GM23338 (cell line): ENCODE results near the gene PRMT1. TPM values are rescaled to one million over a fixed set of nuclear protein-coding genes. Genes with fewer than 3 reads are reported as not detected.

Source experiments
- ATAC-seq: fragments of 200-7000 bp; cut with Tn5 transposase; 3 replicates; pipeline ENCODE4 v1.9.1; 2020
- DNase-seq: peaks from one replicate; pipeline ENCODE4 v3.0.0-alpha.2; 2015; ENCODE audit warnings: low spot score
- H2AFZ ChIP-seq: fragments of 200-600 bp; sonication (generic); 2 replicates; pipeline ENCODE4 v1.8.0; 2016; ENCODE audit warnings: antibody characterized with exemption, mild to moderate bottlenecking, moderate library complexity
- H3F3A ChIP-seq: fragments of 200-600 bp; sonication (generic); replicated peaks from 2 replicates; pipeline ENCODE4 v1.8.0; 2017; ENCODE audit warnings: antibody characterized with exemption, mixed run types, low read depth
- H3K27ac ChIP-seq: fragments of 200-600 bp; sonication (generic); 2 replicates; pipeline ENCODE4 v1.6.1; 2016; ENCODE audit warnings: low read depth
- H3K27me3 ChIP-seq: fragments of 200-600 bp; sonication (generic); 2 replicates; pipeline ENCODE4 v1.8.0; 2016; ENCODE audit warnings: mild to moderate bottlenecking, mixed run types, moderate library complexity; ENCODE audit not compliant: insufficient read depth
- H3K36me3 ChIP-seq: fragments of 200-600 bp; sonication (generic); 2 replicates; pipeline ENCODE4 v1.8.0; 2016; ENCODE audit warnings: mild to moderate bottlenecking; ENCODE audit not compliant: insufficient read depth
- H3K4me1 ChIP-seq: fragments of 200-600 bp; sonication (generic); 2 replicates; pipeline ENCODE4 v1.8.0; 2016; ENCODE audit warnings: mild to moderate bottlenecking, moderate library complexity; ENCODE audit not compliant: insufficient read depth
- H3K4me2 ChIP-seq: fragments of 200-600 bp; sonication (generic); 2 replicates; pipeline ENCODE4 v1.7.1; 2017; ENCODE audit warnings: mixed run types
- H3K4me3 ChIP-seq: fragments of 200-600 bp; sonication (generic); 2 replicates; pipeline ENCODE4 v1.6.1; 2016; ENCODE audit warnings: mixed run types
- H3K79me2 ChIP-seq: fragments of 200-600 bp; sonication (generic); replicated peaks from 2 replicates; pipeline ENCODE4 v1.8.0; 2017; ENCODE audit warnings: mild to moderate bottlenecking; ENCODE audit not compliant: insufficient read depth
- H3K9me2 ChIP-seq: fragments of 200-600 bp; sonication (generic); 2 replicates; pipeline ENCODE4 v1.8.0; 2017; ENCODE audit not compliant: insufficient read depth
- H4K20me1 ChIP-seq: fragments of 200-600 bp; sonication (generic); replicated peaks from 2 replicates; pipeline ENCODE4 v1.8.0; 2017; ENCODE audit warnings: mild to moderate bottlenecking; ENCODE audit not compliant: insufficient read depth
- H3K27ac Mint-ChIP-seq: 2 replicates; pipeline ENCODE4 v1.8.0; 2020; ENCODE audit warnings: inconsistent platforms, mild to moderate bottlenecking, moderate library complexity, mixed read lengths
- H3K27me3 Mint-ChIP-seq: 3 replicates; pipeline ENCODE4 v1.8.0; 2022; ENCODE audit warnings: low read depth, mild to moderate bottlenecking, moderate library complexity, mixed read lengths, inconsistent platforms; ENCODE audit not compliant: insufficient read depth, poor library complexity
- H3K36me3 Mint-ChIP-seq: 3 replicates; pipeline ENCODE4 v1.8.0; 2021; ENCODE audit warnings: low read depth, mild to moderate bottlenecking, inconsistent platforms, moderate library complexity, mixed read lengths
- H3K4me1 Mint-ChIP-seq: 3 replicates; pipeline ENCODE4 v1.8.0; 2020; ENCODE audit warnings: mild to moderate bottlenecking, inconsistent platforms, mixed read lengths
- H3K4me3 Mint-ChIP-seq: 3 replicates; pipeline ENCODE4 v1.8.0; 2021; ENCODE audit warnings: moderate library complexity, mild to moderate bottlenecking, inconsistent platforms, mixed read lengths
- H3K9me3 Mint-ChIP-seq: 3 replicates; pipeline ENCODE4 v1.8.0; 2020; ENCODE audit warnings: moderate library complexity, mild to moderate bottlenecking, inconsistent platforms, mixed read lengths
- CREB1 ChIP-seq: fragments of 250-450 bp; sonication (Bioruptor Pico); IDR thresholded peaks from 2 replicates; pipeline ENCODE4 v1.5.0; 2020; ENCODE audit warnings: low read depth, mild to moderate bottlenecking, moderate library complexity
- CTCF ChIP-seq, 2 experiments: fragments of 200-600 bp in 1 of 2; sonication (generic) in 1 of 2; conservative IDR thresholded peaks; 2 replicates each; pipeline versions ENCODE4 v1.5.1 to v1.6.1; 2016 to 2017; ENCODE audit warnings: antibody characterized with exemption in 2 of 2, low read depth in 2 of 2, mild to moderate bottlenecking in 2 of 2, moderate library complexity in 1 of 2
- ETS1 ChIP-seq: IDR thresholded peaks from 2 replicates; pipeline ENCODE4 v1.6.1; 2016; ENCODE audit warnings: antibody characterized with exemption
- EZH2 ChIP-seq: fragments of 200-600 bp; sonication (generic); IDR thresholded peaks from one replicate; pipeline ENCODE4 v1.8.0; 2017; ENCODE audit warnings: antibody characterized with exemption, mild to moderate bottlenecking, low read depth; ENCODE audit not compliant: unreplicated experiment
- NANOG ChIP-seq: IDR thresholded peaks from 2 replicates; pipeline ENCODE4 v1.6.1; 2016; ENCODE audit warnings: antibody characterized with exemption, borderline replicate concordance
- REST ChIP-seq: IDR thresholded peaks from one replicate; pipeline ENCODE4 v1.6.1; 2018; ENCODE audit warnings: antibody characterized with exemption; ENCODE audit not compliant: unreplicated experiment
- STAT1 ChIP-seq: IDR thresholded peaks from one replicate; pipeline ENCODE4 v1.6.1; 2016; ENCODE audit warnings: antibody characterized with exemption; ENCODE audit not compliant: unreplicated experiment
- ZNF114 ChIP-seq: fragments of 250-450 bp; sonication (Bioruptor Pico); IDR thresholded peaks from 2 replicates; pipeline ENCODE4 v1.5.0; 2020; ENCODE audit warnings: mild to moderate bottlenecking, moderate library complexity
- ZNF331 ChIP-seq: fragments of 250-450 bp; sonication (Bioruptor Pico); IDR thresholded peaks from 2 replicates; pipeline ENCODE4 v1.5.0; 2020; ENCODE audit warnings: low read depth, mild to moderate bottlenecking, moderate library complexity
- polyA plus RNA-seq: library from polyadenylated mRNA; unstranded; fragments of >200 nt; fragmentation: Nextera tagmentation; extraction: Ambion mirVana; gene quantifications from 2 replicates; pipeline ENCODE4 v1.2.1, GENCODE V29; 2016
- total RNA-seq: library from RNA; depleted of rRNA; stranded (reverse); fragments of >200 nt; shearing (Covaris generic); gene quantifications from 2 replicates; pipeline ENCODE4 v1.2.3, GENCODE V29; 2014

PRMT1 gene
- total and polyA plus RNA-seq, 2 experiments from 2014 or later = 590 to 700 TPM

GRCh38 chr19:49680421-49681351 is 3.6 kb downstream of the PRMT1 start:
- H3K4me1 Mint-ChIP-seq = peaks cover 32% of the 10 kb centered on the region
- Histone ChIP-seq H3F3A (peaks cover 47% of the 10 kb centered on the region), H3K4me3 (peak overlapping the region; percentile 95), H4K20me1 (peaks cover 49% of the 10 kb centered on the region), H2AFZ (no peak overlapping the region), H3K4me1 (peaks cover 26% of the 10 kb centered on the region), H3K36me3 (peaks cover 44% of the 10 kb centered on the region), H3K4me2 (peak overlapping the region; percentile 84), H3K27me3 (no peaks in the 10 kb centered on the region), H3K27ac (peak overlapping the region; percentile 84), H3K79me2 (peaks cover 67% of the 10 kb centered on the region), H3K9me2 (no peaks in the 10 kb centered on the region)
- H3K36me3 Mint-ChIP-seq = peaks cover 48% of the 10 kb centered on the region
- peaks cover 50% of the 10 kb centered on the region for H3K27me3 Mint-ChIP-seq
- H3K9me3 Mint-ChIP-seq = no peaks in the 10 kb centered on the region; the same call in 2 of the 3 replicates
- peak overlapping the region; percentile 80 for H3K27ac Mint-ChIP-seq
- peak; percentile 6 for ATAC-seq
- peak; percentile 92 to 97 for TF ChIP-seq CTCF (conservative IDR thresholded peaks at IDR 0.05; ENCODE audit: low read depth in 2 of 2)
- peak; percentile 33; the same call in 1 of the 2 replicates for TF ChIP-seq CREB1
- no peak for TF ChIP-seq ETS1
- peak; percentile 98 for DNase-seq
- H3K4me3 Mint-ChIP-seq = peak overlapping the region; percentile 91

DNA sequence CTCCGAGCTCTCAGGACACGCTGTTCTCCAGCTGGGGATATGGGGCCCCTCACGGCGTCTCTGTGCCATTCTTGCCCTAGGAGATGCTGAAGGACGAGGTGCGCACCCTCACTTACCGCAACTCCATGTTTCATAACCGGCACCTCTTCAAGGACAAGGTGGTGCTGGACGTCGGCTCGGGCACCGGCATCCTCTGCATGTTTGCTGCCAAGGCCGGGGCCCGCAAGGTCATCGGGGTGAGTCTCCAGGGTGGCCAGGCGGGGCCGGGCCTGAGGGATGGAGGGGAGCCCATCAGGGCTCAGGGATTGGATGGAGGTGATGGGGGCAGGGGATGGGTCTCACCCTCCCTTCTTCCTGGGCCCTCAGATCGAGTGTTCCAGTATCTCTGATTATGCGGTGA is 4.8 kb downstream of the PRMT1 start:
- Mint-ChIP-seq H3K27ac (no peak overlapping the region; the same call in 1 of the 2 replicates), H3K9me3 (no peaks in the 10 kb centered on the region; the same call in 2 of the 3 replicates), H3K4me1 (peaks cover 34% of the 10 kb centered on the region), H3K36me3 (peaks cover 55% of the 10 kb centered on the region), H3K27me3 (peaks cover 40% of the 10 kb centered on the region), H3K4me3 (no peak overlapping the region)
- no peak overlapping the region for H2AFZ ChIP-seq
- H3K36me3 ChIP-seq = peaks cover 44% of the 10 kb centered on the region
- no peak for TF ChIP-seq ZNF331 (CRISPR knock-in tag)
- TF ChIP-seq STAT1 = no peak
- no peak for TF ChIP-seq ZNF114 (CRISPR knock-in tag)
- no peak for TF ChIP-seq ETS1
- TF ChIP-seq REST = no peak
- no peak for TF ChIP-seq NANOG
- no peak for TF ChIP-seq EZH2
- no peak overlapping the region for H3K4me3 ChIP-seq
- peaks cover 51% of the 10 kb centered on the region for H3F3A ChIP-seq
- no peak for DNase-seq
- H3K27ac ChIP-seq = peak overlapping the region; percentile 39; the same call in 1 of the 2 replicates
- no peaks in the 10 kb centered on the region for H3K27me3 ChIP-seq
- no peak overlapping the region for H3K4me2 ChIP-seq
- H4K20me1 ChIP-seq = peaks cover 54% of the 10 kb centered on the region
- H3K4me1 ChIP-seq = peaks cover 26% of the 10 kb centered on the region
- H3K79me2 ChIP-seq = peaks cover 67% of the 10 kb centered on the region
- ATAC-seq = no peak
- no peaks in the 10 kb centered on the region for H3K9me2 ChIP-seq
